ENCODE measurements around the gene NXPE3.

Gene NXPE3

GRCh38 chr3:101835676-101836075, 56.7 kb downstream of the NXPE3 start:
- TF ChIP-seq ZFP30 (CRISPR knock-in tag; IDR thresholded peaks at IDR 0.05) (no peak), GLIS3 (CRISPR knock-in tag; IDR thresholded peaks at IDR 0.05) (no peak), OSR1 (CRISPR knock-in tag; IDR thresholded peaks at IDR 0.05) (no peak), BACH2 (CRISPR knock-in tag; IDR thresholded peaks at IDR 0.05; ENCODE audit: borderline replicate concordance) (no peak)
- ATAC-seq: no peak

DNA sequence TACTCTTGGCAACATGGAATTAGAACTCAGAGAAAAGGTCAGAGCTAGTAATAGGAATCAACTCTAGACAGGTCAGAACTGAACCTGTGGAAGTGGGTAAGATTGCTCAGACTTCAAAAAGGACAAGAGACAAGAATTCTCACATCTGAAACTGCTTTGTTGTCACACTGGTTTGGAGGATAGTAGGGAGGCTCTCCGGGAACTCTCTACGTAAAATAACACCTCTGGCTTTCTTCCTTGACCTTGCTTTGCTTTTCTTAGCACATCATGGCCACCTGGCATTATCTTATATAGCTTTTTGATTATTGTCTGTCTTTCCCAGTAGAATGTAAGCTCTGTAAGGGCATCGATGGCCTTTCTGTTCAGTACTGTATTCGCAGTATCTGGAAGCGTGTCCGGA, 57.1 kb downstream of the NXPE3 start:
- no peak for ATAC-seq

GRCh38 chr3:101836652-101837598, 57.9 kb downstream of the NXPE3 start:
- TF ChIP-seq, protein P1, sequence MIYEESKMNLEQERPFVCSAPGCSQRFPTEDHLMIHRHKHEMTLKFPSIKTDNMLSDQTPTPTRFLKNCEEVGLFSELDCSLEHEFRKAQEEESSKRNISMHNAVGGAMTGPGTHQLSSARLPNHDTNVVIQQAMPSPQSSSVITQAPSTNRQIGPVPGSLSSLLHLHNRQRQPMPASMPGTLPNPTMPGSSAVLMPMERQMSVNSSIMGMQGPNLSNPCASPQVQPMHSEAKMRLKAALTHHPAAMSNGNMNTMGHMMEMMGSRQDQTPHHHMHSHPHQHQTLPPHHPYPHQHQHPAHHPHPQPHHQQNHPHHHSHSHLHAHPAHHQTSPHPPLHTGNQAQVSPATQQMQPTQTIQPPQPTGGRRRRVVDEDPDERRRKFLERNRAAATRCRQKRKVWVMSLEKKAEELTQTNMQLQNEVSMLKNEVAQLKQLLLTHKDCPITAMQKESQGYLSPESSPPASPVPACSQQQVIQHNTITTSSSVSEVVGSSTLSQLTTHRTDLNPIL (CRISPR knock-in tag; IDR thresholded peaks at IDR 0.05; ENCODE audit: low read depth): no peak
- TF ChIP-seq TOX (CRISPR knock-in tag; IDR thresholded peaks at IDR 0.05; ENCODE audit: borderline replicate concordance): no peak
- no peak for TF ChIP-seq ZFP30 (CRISPR knock-in tag; IDR thresholded peaks at IDR 0.05)
- no peak for TF ChIP-seq ZC3H10 (CRISPR knock-in tag; IDR thresholded peaks at IDR 0.05)
- TF ChIP-seq, protein P2, sequence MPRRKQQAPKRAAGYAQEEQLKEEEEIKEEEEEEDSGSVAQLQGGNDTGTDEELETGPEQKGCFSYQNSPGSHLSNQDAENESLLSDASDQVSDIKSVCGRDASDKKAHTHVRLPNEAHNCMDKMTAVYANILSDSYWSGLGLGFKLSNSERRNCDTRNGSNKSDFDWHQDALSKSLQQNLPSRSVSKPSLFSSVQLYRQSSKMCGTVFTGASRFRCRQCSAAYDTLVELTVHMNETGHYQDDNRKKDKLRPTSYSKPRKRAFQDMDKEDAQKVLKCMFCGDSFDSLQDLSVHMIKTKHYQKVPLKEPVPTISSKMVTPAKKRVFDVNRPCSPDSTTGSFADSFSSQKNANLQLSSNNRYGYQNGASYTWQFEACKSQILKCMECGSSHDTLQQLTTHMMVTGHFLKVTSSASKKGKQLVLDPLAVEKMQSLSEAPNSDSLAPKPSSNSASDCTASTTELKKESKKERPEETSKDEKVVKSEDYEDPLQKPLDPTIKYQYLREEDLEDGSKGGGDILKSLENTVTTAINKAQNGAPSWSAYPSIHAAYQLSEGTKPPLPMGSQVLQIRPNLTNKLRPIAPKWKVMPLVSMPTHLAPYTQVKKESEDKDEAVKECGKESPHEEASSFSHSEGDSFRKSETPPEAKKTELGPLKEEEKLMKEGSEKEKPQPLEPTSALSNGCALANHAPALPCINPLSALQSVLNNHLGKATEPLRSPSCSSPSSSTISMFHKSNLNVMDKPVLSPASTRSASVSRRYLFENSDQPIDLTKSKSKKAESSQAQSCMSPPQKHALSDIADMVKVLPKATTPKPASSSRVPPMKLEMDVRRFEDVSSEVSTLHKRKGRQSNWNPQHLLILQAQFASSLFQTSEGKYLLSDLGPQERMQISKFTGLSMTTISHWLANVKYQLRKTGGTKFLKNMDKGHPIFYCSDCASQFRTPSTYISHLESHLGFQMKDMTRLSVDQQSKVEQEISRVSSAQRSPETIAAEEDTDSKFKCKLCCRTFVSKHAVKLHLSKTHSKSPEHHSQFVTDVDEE (CRISPR knock-in tag; IDR thresholded peaks at IDR 0.05): no peak
- TF ChIP-seq, protein P3, sequence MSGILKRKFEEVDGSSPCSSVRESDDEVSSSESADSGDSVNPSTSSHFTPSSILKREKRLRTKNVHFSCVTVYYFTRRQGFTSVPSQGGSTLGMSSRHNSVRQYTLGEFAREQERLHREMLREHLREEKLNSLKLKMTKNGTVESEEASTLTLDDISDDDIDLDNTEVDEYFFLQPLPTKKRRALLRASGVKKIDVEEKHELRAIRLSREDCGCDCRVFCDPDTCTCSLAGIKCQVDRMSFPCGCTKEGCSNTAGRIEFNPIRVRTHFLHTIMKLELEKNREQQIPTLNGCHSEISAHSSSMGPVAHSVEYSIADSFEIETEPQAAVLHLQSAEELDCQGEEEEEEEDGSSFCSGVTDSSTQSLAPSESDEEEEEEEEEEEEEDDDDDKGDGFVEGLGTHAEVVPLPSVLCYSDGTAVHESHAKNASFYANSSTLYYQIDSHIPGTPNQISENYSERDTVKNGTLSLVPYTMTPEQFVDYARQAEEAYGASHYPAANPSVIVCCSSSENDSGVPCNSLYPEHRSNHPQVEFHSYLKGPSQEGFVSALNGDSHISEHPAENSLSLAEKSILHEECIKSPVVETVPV (CRISPR knock-in tag; IDR thresholded peaks at IDR 0.05): no peak
- TF ChIP-seq TCF4 (CRISPR knock-in tag; IDR thresholded peaks at IDR 0.05; ENCODE audit: borderline replicate concordance): no peak
- TF ChIP-seq ISL1 (CRISPR knock-in tag; IDR thresholded peaks at IDR 0.05): peak; percentile 24; the same call in 1 of the 2 replicates
- TF ChIP-seq, protein P4, sequence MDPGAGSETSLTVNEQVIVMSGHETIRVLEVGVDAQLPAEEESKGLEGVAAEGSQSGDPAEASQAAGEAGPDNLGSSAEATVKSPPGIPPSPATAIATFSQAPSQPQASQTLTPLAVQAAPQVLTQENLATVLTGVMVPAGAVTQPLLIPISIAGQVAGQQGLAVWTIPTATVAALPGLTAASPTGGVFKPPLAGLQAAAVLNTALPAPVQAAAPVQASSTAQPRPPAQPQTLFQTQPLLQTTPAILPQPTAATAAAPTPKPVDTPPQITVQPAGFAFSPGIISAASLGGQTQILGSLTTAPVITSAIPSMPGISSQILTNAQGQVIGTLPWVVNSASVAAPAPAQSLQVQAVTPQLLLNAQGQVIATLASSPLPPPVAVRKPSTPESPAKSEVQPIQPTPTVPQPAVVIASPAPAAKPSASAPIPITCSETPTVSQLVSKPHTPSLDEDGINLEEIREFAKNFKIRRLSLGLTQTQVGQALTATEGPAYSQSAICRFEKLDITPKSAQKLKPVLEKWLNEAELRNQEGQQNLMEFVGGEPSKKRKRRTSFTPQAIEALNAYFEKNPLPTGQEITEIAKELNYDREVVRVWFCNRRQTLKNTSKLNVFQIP (CRISPR knock-in tag; IDR thresholded peaks at IDR 0.05; ENCODE audit: borderline replicate concordance, low read depth): 0 out of 2 replicates have a peak, but pooled peaks have one; percentile 9
- no peak for TF ChIP-seq SNAI2 (CRISPR knock-in tag; IDR thresholded peaks at IDR 0.05)
- peak; percentile 76 for ATAC-seq

More for the DNA sequence above, 57.1 kb downstream of the NXPE3 start:
- TF ChIP-seq TOX (CRISPR knock-in tag; IDR thresholded peaks at IDR 0.05; ENCODE audit: borderline replicate concordance) (no peak), ZNF565 (CRISPR knock-in tag; conservative IDR thresholded peaks at IDR 0.05; ENCODE audit: low read depth) (no peak), ZFP30 (CRISPR knock-in tag; IDR thresholded peaks at IDR 0.05) (no peak), PATZ1 (CRISPR knock-in tag; IDR thresholded peaks at IDR 0.05; ENCODE audit: borderline replicate concordance) (no peak)
- TF ChIP-seq, protein P3 (CRISPR knock-in tag; IDR thresholded peaks at IDR 0.05): no peak
- TF ChIP-seq, protein P4 (CRISPR knock-in tag; IDR thresholded peaks at IDR 0.05; ENCODE audit: borderline replicate concordance, low read depth): no peak

All from SK-N-SH treated with all-trans-retinoic acid at 6 μM for 48 hours (cell line).